Ovary (tissue), 3 donors: ENCODE measurements around the gene CYP4A11.
"Not testable (repeated sequence)": the region's sequence is repeated elsewhere in the genome, so short reads cannot be mapped to it uniquely, and the experiment has no call there.

Experiments
- POLR2A ChIP-seq: fragments of 450-650 bp; IDR thresholded peaks from one replicate; pipeline ENCODE4 v1.6.1; 2017; ENCODE audit warnings: antibody characterized with exemption, mild to moderate bottlenecking, moderate library complexity
- TF ChIP-seq, protein P1 (sequence below), 3 donors: fragments of 450-650 bp in 2 of 3; fragments of 200-600 bp in 1 of 3; IDR thresholded peaks; one replicate each; pipeline versions ENCODE4 v1.5.1 to v1.8.0; 2016 to 2022; ENCODE audit warnings: antibody characterized with exemption in 3 of 3, mild to moderate bottlenecking in 1 of 3
- donor health status: DM: no; HTN: no; CAD: no.

DNA sequence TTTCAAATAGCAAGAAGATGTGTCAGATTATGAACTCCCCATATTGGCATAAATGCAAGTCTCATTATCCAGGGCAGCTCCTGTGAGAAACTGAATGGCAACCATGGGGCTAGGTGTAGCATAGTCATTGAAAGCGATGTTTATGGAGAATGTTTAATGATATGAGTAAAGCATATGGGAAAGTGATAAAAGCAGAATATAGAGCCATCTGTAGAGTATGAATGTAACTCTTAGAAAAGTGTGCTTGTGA, 8.1 kb upstream of the CYP4A11 start:
- TF ChIP-seq, protein P1, sequence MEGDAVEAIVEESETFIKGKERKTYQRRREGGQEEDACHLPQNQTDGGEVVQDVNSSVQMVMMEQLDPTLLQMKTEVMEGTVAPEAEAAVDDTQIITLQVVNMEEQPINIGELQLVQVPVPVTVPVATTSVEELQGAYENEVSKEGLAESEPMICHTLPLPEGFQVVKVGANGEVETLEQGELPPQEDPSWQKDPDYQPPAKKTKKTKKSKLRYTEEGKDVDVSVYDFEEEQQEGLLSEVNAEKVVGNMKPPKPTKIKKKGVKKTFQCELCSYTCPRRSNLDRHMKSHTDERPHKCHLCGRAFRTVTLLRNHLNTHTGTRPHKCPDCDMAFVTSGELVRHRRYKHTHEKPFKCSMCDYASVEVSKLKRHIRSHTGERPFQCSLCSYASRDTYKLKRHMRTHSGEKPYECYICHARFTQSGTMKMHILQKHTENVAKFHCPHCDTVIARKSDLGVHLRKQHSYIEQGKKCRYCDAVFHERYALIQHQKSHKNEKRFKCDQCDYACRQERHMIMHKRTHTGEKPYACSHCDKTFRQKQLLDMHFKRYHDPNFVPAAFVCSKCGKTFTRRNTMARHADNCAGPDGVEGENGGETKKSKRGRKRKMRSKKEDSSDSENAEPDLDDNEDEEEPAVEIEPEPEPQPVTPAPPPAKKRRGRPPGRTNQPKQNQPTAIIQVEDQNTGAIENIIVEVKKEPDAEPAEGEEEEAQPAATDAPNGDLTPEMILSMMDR (IDR thresholded peaks at IDR 0.05) = not testable (repeated sequence)
- TF ChIP-seq POLR2A = not testable (repeated sequence)
